GM23338 (cell line): ENCODE results near the gene STAB2. TPM values are rescaled to one million over a fixed set of nuclear protein-coding genes. Genes with fewer than 3 reads are reported as not detected.

Source experiments
- ATAC-seq: fragments of 200-7000 bp; cut with Tn5 transposase; 3 replicates; pipeline ENCODE4 v1.9.1; 2020
- DNase-seq: peaks from one replicate; pipeline ENCODE4 v3.0.0-alpha.2; 2015; ENCODE audit warnings: low spot score
- H2AFZ ChIP-seq: fragments of 200-600 bp; sonication (generic); 2 replicates; pipeline ENCODE4 v1.8.0; 2016; ENCODE audit warnings: antibody characterized with exemption, mild to moderate bottlenecking, moderate library complexity
- H3F3A ChIP-seq: fragments of 200-600 bp; sonication (generic); replicated peaks from 2 replicates; pipeline ENCODE4 v1.8.0; 2017; ENCODE audit warnings: antibody characterized with exemption, mixed run types, low read depth
- H3K27ac ChIP-seq: fragments of 200-600 bp; sonication (generic); 2 replicates; pipeline ENCODE4 v1.6.1; 2016; ENCODE audit warnings: low read depth
- H3K27me3 ChIP-seq: fragments of 200-600 bp; sonication (generic); 2 replicates; pipeline ENCODE4 v1.8.0; 2016; ENCODE audit warnings: mild to moderate bottlenecking, mixed run types, moderate library complexity; ENCODE audit not compliant: insufficient read depth
- H3K36me3 ChIP-seq: fragments of 200-600 bp; sonication (generic); 2 replicates; pipeline ENCODE4 v1.8.0; 2016; ENCODE audit warnings: mild to moderate bottlenecking; ENCODE audit not compliant: insufficient read depth
- H3K4me1 ChIP-seq: fragments of 200-600 bp; sonication (generic); 2 replicates; pipeline ENCODE4 v1.8.0; 2016; ENCODE audit warnings: mild to moderate bottlenecking, moderate library complexity; ENCODE audit not compliant: insufficient read depth
- H3K4me2 ChIP-seq: fragments of 200-600 bp; sonication (generic); 2 replicates; pipeline ENCODE4 v1.7.1; 2017; ENCODE audit warnings: mixed run types
- H3K4me3 ChIP-seq: fragments of 200-600 bp; sonication (generic); 2 replicates; pipeline ENCODE4 v1.6.1; 2016; ENCODE audit warnings: mixed run types
- H3K79me2 ChIP-seq: fragments of 200-600 bp; sonication (generic); replicated peaks from 2 replicates; pipeline ENCODE4 v1.8.0; 2017; ENCODE audit warnings: mild to moderate bottlenecking; ENCODE audit not compliant: insufficient read depth
- H3K9me2 ChIP-seq: fragments of 200-600 bp; sonication (generic); 2 replicates; pipeline ENCODE4 v1.8.0; 2017; ENCODE audit not compliant: insufficient read depth
- H4K20me1 ChIP-seq: fragments of 200-600 bp; sonication (generic); replicated peaks from 2 replicates; pipeline ENCODE4 v1.8.0; 2017; ENCODE audit warnings: mild to moderate bottlenecking; ENCODE audit not compliant: insufficient read depth
- H3K27ac Mint-ChIP-seq: 2 replicates; pipeline ENCODE4 v1.8.0; 2020; ENCODE audit warnings: inconsistent platforms, mild to moderate bottlenecking, moderate library complexity, mixed read lengths
- H3K27me3 Mint-ChIP-seq: 3 replicates; pipeline ENCODE4 v1.8.0; 2022; ENCODE audit warnings: low read depth, mild to moderate bottlenecking, moderate library complexity, mixed read lengths, inconsistent platforms; ENCODE audit not compliant: insufficient read depth, poor library complexity
- H3K36me3 Mint-ChIP-seq: 3 replicates; pipeline ENCODE4 v1.8.0; 2021; ENCODE audit warnings: low read depth, mild to moderate bottlenecking, inconsistent platforms, moderate library complexity, mixed read lengths
- H3K4me1 Mint-ChIP-seq: 3 replicates; pipeline ENCODE4 v1.8.0; 2020; ENCODE audit warnings: mild to moderate bottlenecking, inconsistent platforms, mixed read lengths
- H3K4me3 Mint-ChIP-seq: 3 replicates; pipeline ENCODE4 v1.8.0; 2021; ENCODE audit warnings: moderate library complexity, mild to moderate bottlenecking, inconsistent platforms, mixed read lengths
- H3K9me3 Mint-ChIP-seq: 3 replicates; pipeline ENCODE4 v1.8.0; 2020; ENCODE audit warnings: moderate library complexity, mild to moderate bottlenecking, inconsistent platforms, mixed read lengths
- EZH2 ChIP-seq: fragments of 200-600 bp; sonication (generic); IDR thresholded peaks from one replicate; pipeline ENCODE4 v1.8.0; 2017; ENCODE audit warnings: antibody characterized with exemption, mild to moderate bottlenecking, low read depth; ENCODE audit not compliant: unreplicated experiment
- EZH2phosphoT487 ChIP-seq: fragments of 200-600 bp; sonication (generic); IDR thresholded peaks from one replicate; pipeline ENCODE4 v1.8.1; 2018; ENCODE audit warnings: antibody characterized with exemption; ENCODE audit not compliant: unreplicated experiment
- JUNB ChIP-seq: IDR thresholded peaks from one replicate; pipeline ENCODE4 v1.6.1; 2016; ENCODE audit warnings: antibody characterized with exemption; ENCODE audit not compliant: unreplicated experiment
- NANOG ChIP-seq: IDR thresholded peaks from 2 replicates; pipeline ENCODE4 v1.6.1; 2016; ENCODE audit warnings: antibody characterized with exemption, borderline replicate concordance
- POLR2AphosphoS5 ChIP-seq: IDR thresholded peaks from 2 replicates; pipeline ENCODE4 v1.6.1; 2016; ENCODE audit warnings: antibody characterized with exemption, low read depth
- ZNF114 ChIP-seq: fragments of 250-450 bp; sonication (Bioruptor Pico); IDR thresholded peaks from 2 replicates; pipeline ENCODE4 v1.5.0; 2020; ENCODE audit warnings: mild to moderate bottlenecking, moderate library complexity
- ZNF331 ChIP-seq: fragments of 250-450 bp; sonication (Bioruptor Pico); IDR thresholded peaks from 2 replicates; pipeline ENCODE4 v1.5.0; 2020; ENCODE audit warnings: low read depth, mild to moderate bottlenecking, moderate library complexity
- polyA plus RNA-seq: library from polyadenylated mRNA; unstranded; fragments of >200 nt; fragmentation: Nextera tagmentation; extraction: Ambion mirVana; gene quantifications from 2 replicates; pipeline ENCODE4 v1.2.1, GENCODE V29; 2016
- total RNA-seq: library from RNA; depleted of rRNA; stranded (reverse); fragments of >200 nt; shearing (Covaris generic); gene quantifications from 2 replicates; pipeline ENCODE4 v1.2.3, GENCODE V29; 2014
- TF ChIP-seq, protein P1 (sequence below): fragments of 250-450 bp; sonication (Bioruptor Pico); IDR thresholded peaks from 2 replicates; pipeline ENCODE4 v1.5.0; 2020; ENCODE audit warnings: mild to moderate bottlenecking, moderate library complexity

The STAB2 gene
- total and polyA plus RNA-seq, 2 experiments from 2014 or later, result 0.14 TPM; not detected in 1

- TF ChIP-seq, protein P1, sequence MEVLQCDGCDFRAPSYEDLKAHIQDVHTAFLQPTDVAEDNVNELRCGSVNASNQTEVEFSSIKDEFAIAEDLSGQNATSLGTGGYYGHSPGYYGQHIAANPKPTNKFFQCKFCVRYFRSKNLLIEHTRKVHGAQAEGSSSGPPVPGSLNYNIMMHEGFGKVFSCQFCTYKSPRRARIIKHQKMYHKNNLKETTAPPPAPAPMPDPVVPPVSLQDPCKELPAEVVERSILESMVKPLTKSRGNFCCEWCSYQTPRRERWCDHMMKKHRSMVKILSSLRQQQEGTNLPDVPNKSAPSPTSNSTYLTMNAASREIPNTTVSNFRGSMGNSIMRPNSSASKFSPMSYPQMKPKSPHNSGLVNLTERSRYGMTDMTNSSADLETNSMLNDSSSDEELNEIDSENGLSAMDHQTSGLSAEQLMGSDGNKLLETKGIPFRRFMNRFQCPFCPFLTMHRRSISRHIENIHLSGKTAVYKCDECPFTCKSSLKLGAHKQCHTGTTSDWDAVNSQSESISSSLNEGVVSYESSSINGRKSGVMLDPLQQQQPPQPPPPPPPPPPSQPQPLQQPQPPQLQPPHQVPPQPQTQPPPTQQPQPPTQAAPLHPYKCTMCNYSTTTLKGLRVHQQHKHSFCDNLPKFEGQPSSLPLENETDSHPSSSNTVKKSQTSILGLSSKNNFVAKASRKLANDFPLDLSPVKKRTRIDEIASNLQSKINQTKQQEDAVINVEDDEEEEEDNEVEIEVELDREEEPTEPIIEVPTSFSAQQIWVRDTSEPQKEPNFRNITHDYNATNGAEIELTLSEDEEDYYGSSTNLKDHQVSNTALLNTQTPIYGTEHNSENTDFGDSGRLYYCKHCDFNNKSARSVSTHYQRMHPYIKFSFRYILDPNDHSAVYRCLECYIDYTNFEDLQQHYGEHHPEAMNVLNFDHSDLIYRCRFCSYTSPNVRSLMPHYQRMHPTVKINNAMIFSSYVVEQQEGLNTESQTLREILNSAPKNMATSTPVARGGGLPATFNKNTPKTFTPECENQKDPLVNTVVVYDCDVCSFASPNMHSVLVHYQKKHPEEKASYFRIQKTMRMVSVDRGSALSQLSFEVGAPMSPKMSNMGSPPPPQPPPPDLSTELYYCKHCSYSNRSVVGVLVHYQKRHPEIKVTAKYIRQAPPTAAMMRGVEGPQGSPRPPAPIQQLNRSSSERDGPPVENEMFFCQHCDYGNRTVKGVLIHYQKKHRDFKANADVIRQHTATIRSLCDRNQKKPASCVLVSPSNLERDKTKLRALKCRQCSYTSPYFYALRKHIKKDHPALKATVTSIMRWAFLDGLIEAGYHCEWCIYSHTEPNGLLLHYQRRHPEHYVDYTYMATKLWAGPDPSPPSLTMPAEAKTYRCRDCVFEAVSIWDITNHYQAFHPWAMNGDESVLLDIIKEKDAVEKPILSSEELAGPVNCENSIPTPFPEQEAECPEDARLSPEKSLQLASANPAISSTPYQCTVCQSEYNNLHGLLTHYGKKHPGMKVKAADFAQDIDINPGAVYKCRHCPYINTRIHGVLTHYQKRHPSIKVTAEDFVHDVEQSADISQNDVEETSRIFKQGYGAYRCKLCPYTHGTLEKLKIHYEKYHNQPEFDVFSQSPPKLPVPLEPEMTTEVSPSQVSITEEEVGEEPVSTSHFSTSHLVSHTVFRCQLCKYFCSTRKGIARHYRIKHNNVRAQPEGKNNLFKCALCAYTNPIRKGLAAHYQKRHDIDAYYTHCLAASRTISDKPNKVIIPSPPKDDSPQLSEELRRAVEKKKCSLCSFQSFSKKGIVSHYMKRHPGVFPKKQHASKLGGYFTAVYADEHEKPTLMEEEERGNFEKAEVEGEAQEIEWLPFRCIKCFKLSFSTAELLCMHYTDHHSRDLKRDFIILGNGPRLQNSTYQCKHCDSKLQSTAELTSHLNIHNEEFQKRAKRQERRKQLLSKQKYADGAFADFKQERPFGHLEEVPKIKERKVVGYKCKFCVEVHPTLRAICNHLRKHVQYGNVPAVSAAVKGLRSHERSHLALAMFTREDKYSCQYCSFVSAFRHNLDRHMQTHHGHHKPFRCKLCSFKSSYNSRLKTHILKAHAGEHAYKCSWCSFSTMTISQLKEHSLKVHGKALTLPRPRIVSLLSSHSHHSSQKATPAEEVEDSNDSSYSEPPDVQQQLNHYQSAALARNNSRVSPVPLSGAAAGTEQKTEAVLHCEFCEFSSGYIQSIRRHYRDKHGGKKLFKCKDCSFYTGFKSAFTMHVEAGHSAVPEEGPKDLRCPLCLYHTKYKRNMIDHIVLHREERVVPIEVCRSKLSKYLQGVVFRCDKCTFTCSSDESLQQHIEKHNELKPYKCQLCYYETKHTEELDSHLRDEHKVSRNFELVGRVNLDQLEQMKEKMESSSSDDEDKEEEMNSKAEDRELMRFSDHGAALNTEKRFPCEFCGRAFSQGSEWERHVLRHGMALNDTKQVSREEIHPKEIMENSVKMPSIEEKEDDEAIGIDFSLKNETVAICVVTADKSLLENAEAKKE, result no peak
- TF ChIP-seq EZH2phosphoT487 (no peak), ZNF114 (CRISPR knock-in tag) (no peak)
Observed at GRCh38 chr12:103782399-103782798, 195.3 kb downstream of the STAB2 start (continued).

DNA sequence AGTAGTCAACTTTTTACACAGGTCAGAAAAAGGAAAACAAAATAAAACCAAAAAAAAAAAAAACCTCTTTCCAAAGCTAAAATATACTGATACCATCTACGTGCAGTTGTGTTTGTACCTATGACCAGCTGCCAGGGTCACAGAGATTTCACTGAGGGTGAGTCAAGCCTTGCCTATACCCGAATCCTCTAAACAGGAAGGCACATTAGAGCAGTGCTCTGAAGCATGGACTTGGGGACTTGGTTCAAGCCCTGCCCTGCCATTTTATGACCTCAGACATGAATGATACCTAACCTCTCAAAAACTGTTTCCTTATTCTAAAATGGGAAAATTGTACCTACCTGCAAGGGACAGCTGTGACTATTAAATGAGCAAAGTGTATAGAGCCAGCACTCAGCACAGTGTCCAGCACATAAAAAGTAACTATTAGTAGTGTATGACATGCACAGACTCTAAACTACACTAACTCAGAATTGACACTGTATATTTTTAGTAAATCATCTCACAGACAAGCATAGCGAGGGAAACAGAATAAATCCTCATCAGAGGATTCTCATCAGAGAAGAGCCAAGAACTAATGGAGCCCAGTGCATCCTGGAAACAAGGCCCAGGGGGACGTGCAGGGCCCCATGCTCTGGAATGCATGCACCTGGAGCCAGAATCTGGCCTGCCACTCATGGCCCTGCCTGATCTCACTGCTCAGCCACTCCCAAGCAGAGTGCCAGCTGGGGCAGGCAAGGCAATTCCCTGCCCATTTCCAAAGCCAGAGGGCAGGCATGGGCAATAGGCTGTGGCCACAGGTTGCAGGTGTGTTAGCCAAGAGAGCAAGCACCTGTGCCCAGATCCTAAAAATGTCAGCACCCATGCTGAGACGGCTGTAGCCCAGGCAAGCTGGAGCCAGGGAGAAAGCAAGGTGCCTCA, 196.9 kb downstream of the STAB2 start:
- no peaks in the 10 kb centered on the region for H3K9me2 ChIP-seq
- Mint-ChIP-seq H3K4me3 (no peak overlapping the region), H3K4me1 (no peaks in the 10 kb centered on the region; the same call in 2 of the 3 replicates), H3K27ac (no peak overlapping the region), H3K36me3 (peaks cover 29% of the 10 kb centered on the region), H3K27me3 (no peaks in the 10 kb centered on the region), H3K9me3 (no peaks in the 10 kb centered on the region)
- H3K4me3 ChIP-seq, result no peak overlapping the region
- H3F3A ChIP-seq, result no peaks in the 10 kb centered on the region
- H4K20me1 ChIP-seq, result no peaks in the 10 kb centered on the region
- H3K27ac ChIP-seq, result no peak overlapping the region
- H3K79me2 ChIP-seq, result no peaks in the 10 kb centered on the region
- no peaks in the 10 kb centered on the region for H3K36me3 ChIP-seq
- H3K27me3 ChIP-seq, result no peaks in the 10 kb centered on the region
- no peak overlapping the region for H3K4me2 ChIP-seq
- H2AFZ ChIP-seq, result no peak overlapping the region
- TF ChIP-seq JUNB, result no peak
- no peak for TF ChIP-seq EZH2
- TF ChIP-seq NANOG, result no peak
- no peak for TF ChIP-seq ZNF331 (CRISPR knock-in tag)
- TF ChIP-seq POLR2AphosphoS5, result no peak
- 0 out of 2 replicates have a peak, but pooled peaks cover 3% of the 10 kb centered on the region for H3K4me1 ChIP-seq
- DNase-seq (no peak), ATAC-seq (no peak)
